Measurements from ENCODE around the gene INTS1. TPM values are rescaled to one million over a fixed set of nuclear protein-coding genes. Genes with fewer than 3 reads are reported as not detected.

The INTS1 gene
- total RNA-seq, 1 donor from 2014 or later = 29.9 TPM

DNA sequence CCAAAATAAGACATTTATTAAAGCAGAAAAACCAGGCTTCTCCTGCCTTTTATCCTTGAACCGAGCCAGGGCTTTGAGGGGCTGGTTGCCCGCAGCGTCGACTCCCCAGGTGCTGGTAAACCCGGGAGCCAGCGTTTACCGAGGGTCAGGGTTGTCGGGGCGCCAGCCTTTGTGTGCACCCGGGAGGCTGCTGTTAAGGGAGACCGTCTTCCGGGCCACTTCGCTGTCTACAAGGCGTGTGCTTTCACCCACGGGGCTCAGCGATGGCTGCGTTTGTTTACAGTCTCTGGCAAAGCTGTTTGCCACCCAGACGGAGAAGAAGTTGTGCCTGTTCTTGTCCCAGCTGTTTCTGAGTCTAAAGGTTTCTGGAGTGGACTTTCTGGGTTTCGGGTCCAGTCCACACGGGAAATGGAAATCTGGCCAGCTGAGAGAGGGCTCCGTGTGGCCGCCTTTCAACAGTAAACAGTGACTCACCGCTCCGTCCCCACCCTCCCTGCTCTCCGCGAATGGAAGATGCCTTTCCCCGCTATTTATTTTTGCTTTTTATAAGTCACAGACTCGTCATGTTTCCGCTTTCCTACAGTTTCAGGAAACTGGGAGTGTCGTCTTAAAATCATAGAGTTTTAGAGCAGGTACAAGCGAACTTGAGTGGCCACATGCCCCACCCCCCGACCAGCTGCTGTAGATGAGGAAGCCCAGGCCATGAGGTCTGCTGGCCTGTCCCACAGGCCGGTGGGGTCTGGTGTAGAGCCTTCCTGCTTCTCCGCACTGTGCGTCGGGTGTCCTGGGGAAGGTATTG, 28.5 kb upstream of the INTS1 start:
- intact Hi-C loops (cut with micrococcal nuclease) = no loop called here
- TF ChIP-seq, protein P1, sequence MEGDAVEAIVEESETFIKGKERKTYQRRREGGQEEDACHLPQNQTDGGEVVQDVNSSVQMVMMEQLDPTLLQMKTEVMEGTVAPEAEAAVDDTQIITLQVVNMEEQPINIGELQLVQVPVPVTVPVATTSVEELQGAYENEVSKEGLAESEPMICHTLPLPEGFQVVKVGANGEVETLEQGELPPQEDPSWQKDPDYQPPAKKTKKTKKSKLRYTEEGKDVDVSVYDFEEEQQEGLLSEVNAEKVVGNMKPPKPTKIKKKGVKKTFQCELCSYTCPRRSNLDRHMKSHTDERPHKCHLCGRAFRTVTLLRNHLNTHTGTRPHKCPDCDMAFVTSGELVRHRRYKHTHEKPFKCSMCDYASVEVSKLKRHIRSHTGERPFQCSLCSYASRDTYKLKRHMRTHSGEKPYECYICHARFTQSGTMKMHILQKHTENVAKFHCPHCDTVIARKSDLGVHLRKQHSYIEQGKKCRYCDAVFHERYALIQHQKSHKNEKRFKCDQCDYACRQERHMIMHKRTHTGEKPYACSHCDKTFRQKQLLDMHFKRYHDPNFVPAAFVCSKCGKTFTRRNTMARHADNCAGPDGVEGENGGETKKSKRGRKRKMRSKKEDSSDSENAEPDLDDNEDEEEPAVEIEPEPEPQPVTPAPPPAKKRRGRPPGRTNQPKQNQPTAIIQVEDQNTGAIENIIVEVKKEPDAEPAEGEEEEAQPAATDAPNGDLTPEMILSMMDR (IDR thresholded peaks at IDR 0.05; ENCODE audit: borderline replicate concordance) = no peak
- peaks cover 73% of the 10 kb centered on the region for H3K4me1 ChIP-seq
- peak; percentile 74 for DNase-seq
- no peaks in the 10 kb centered on the region for H3K36me3 ChIP-seq
- H3K9me3 ChIP-seq (replicated peaks) = no peaks in the 10 kb centered on the region
- peak overlapping the region; percentile 99 for H3K27ac ChIP-seq (replicated peaks)
- H3K4me3 ChIP-seq = peak overlapping the region; percentile 76
- H3K27me3 ChIP-seq (ENCODE audit: low read depth) = no peaks in the 10 kb centered on the region

DNA sequence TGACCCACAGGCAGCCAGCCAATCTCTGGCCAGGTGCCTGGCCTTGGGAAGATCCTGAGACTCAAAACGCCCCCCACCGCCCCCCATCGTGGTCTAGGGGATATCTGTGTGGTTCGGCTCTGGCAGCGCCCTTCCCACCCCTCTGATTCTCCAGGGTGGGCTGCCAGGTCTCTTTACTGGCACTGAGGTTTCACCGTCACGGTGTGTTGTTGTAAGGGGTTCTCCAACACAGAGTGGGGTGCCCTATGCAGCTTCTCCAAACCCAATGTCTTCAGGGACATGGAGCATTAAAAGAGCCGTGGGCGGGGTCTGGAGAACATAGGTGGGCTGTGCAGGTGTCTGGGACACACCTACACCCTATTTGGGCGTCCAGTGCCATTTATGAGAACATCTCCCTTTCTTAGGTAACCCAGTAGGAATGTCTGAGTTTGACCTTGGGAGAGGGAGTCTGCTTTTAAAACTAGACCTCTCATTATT, 27.8 kb upstream of the INTS1 start:
- intact Hi-C loops (cut with micrococcal nuclease) = no loop called here

GRCh38 chr7:1531263-1531978, 27.2 kb upstream of the INTS1 start:
- H3K4me1 ChIP-seq = peaks cover 60% of the 10 kb centered on the region
- peak overlapping the region; percentile 99 for H3K27ac ChIP-seq (replicated peaks)
- H3K9me3 ChIP-seq (replicated peaks) = no peaks in the 10 kb centered on the region
- TF ChIP-seq, protein P1 (IDR thresholded peaks at IDR 0.05; ENCODE audit: borderline replicate concordance) = no peak
- no peaks in the 10 kb centered on the region for H3K36me3 ChIP-seq
- no peak for DNase-seq
- H3K27me3 ChIP-seq (ENCODE audit: low read depth) = no peaks in the 10 kb centered on the region
- H3K4me3 ChIP-seq = peak overlapping the region; percentile 76
- intact Hi-C loops (cut with micrococcal nuclease) = no loop called here

More for the DNA sequence above, 27.8 kb upstream of the INTS1 start:
- no peak for DNase-seq
- Histone ChIP-seq H3K4me3 (peak overlapping the region; percentile 76), H3K9me3 (replicated peaks) (no peaks in the 10 kb centered on the region), H3K4me1 (peaks cover 66% of the 10 kb centered on the region), H3K27ac (replicated peaks) (peak overlapping the region; percentile 99), H3K27me3 (ENCODE audit: low read depth) (no peaks in the 10 kb centered on the region), H3K36me3 (no peaks in the 10 kb centered on the region)
- TF ChIP-seq, protein P1 (IDR thresholded peaks at IDR 0.05; ENCODE audit: borderline replicate concordance) = no peak

- H3K27ac ChIP-seq (replicated peaks) = peak overlapping the region; percentile 99
- H3K36me3 ChIP-seq = no peaks in the 10 kb centered on the region
- intact Hi-C loops (cut with micrococcal nuclease) = no loop called here
- peak overlapping the region; percentile 76 for H3K4me3 ChIP-seq
- H3K9me3 ChIP-seq (replicated peaks) = no peaks in the 10 kb centered on the region
- peaks cover 55% of the 10 kb centered on the region for H3K4me1 ChIP-seq
- TF ChIP-seq, protein P1 (IDR thresholded peaks at IDR 0.05; ENCODE audit: borderline replicate concordance) = no peak
- no peak for DNase-seq
- no peaks in the 10 kb centered on the region for H3K27me3 ChIP-seq (ENCODE audit: low read depth)
Observed at GRCh38 chr7:1530946-1531262, 26.7 kb upstream of the INTS1 start.

DNA sequence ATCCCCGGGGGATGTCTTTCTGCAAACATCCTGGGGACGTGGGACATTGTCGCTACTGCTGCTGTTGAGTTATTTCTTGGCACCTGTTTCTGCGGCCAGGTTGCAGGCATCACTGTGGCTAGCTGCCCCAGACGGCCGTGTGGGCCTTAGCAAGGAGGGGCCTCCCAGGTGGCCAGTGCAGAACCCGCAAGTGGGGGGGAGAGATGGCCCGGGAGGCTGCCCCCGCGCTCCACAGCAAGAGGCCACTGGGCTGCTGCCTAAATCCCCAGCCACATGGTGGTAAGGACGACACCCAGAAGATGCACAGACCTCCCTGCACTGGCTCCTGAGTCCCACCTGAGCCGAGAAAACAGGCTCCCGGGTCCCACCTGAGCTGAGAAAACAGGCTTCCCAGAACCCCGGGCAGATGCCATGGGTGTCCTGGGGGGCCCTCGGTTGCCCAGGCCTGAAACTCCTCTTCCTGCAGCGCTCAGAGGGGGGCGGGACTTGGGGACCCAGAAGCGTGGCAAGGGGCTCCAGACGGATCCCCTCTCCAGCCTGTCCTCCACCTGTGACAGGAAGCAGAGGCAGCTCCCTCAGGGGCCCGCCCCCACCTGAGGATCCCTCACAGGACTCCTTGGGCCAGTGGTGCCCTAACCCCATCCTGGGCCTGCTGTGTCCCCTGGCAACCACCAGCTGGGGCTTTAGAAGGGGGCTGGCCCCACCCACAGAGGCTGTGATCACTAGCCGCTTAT, 25.4 kb upstream of the INTS1 start:
- H3K36me3 ChIP-seq = no peaks in the 10 kb centered on the region
- H3K27me3 ChIP-seq (ENCODE audit: low read depth) = no peaks in the 10 kb centered on the region
- peak overlapping the region; percentile 99 for H3K27ac ChIP-seq (replicated peaks)
- H3K4me1 ChIP-seq = peaks cover 41% of the 10 kb centered on the region
- H3K4me3 ChIP-seq = peak overlapping the region; percentile 76
- intact Hi-C loops (cut with micrococcal nuclease) = no loop called here
- TF ChIP-seq, protein P1 (IDR thresholded peaks at IDR 0.05; ENCODE audit: borderline replicate concordance) = no peak
- H3K9me3 ChIP-seq (replicated peaks) = no peaks in the 10 kb centered on the region
- no peak for DNase-seq
